Stimulated activated CD4-positive, alpha-beta T cell treated with anti-CD3 and anti-CD28 coated beads, Interleukin-12 subunit alpha, Interleukin-12 subunit beta, amount 100 ng/mL, for 4 hours (primary cell): ENCODE data around the gene ZNF474.

ENCODE experiments used
- DNase-seq: peaks from one replicate; pipeline ENCODE4 v3.0.0-alpha.2; 2020

Gene ZNF474

GRCh38 chr5:122154910-122155309, 25.6 kb downstream of the ZNF474 start:
- no peak for DNase-seq

- no peak for DNase-seq
These were observed 26.2 kb downstream of the ZNF474 start for GRCh38 chr5:122155546-122155945.

- no peak for DNase-seq
These were observed 27.5 kb downstream of the ZNF474 start for GRCh38 chr5:122156724-122157325.

GRCh38 chr5:122162100-122162638, 32.8 kb downstream of the ZNF474 start:
- DNase-seq = no peak

- no peak for DNase-seq
These were observed 34.0 kb downstream of the ZNF474 start for GRCh38 chr5:122163121-122164069.

- no peak for DNase-seq
These were observed 34.7 kb downstream of the ZNF474 start for GRCh38 chr5:122164070-122164435.

- no peak for DNase-seq
These were observed 35.6 kb downstream of the ZNF474 start for GRCh38 chr5:122164831-122165558.

GRCh38 chr5:122165559-122166078, 36.3 kb downstream of the ZNF474 start:
- no peak for DNase-seq

- DNase-seq = no peak
These were observed 40.2 kb downstream of the ZNF474 start for GRCh38 chr5:122169350-122170103.

- DNase-seq = no peak
These were observed 41.3 kb downstream of the ZNF474 start for GRCh38 chr5:122170620-122171019.

GRCh38 chr5:122172207-122172606, 42.9 kb downstream of the ZNF474 start:
- no peak for DNase-seq

GRCh38 chr5:122173474-122174415, 44.4 kb downstream of the ZNF474 start:
- no peak for DNase-seq

GRCh38 chr5:122175091-122175490, 45.7 kb downstream of the ZNF474 start:
- no peak for DNase-seq

- DNase-seq = no peak
These were observed 46.5 kb downstream of the ZNF474 start for GRCh38 chr5:122175852-122176251.

GRCh38 chr5:122177161-122177560, 47.8 kb downstream of the ZNF474 start:
- DNase-seq = no peak

- no peak for DNase-seq
These were observed 50.4 kb downstream of the ZNF474 start for GRCh38 chr5:122179701-122180100.

GRCh38 chr5:122180146-122180712, 50.9 kb downstream of the ZNF474 start:
- DNase-seq = no peak

- DNase-seq = no peak
These were observed 51.7 kb downstream of the ZNF474 start for GRCh38 chr5:122180863-122181548.

- DNase-seq = no peak
These were observed 52.5 kb downstream of the ZNF474 start for GRCh38 chr5:122181863-122182262.

- DNase-seq = no peak
These were observed 53.2 kb downstream of the ZNF474 start for GRCh38 chr5:122182491-122182921.
